ENCODE results near the gene ITPKB.

The ITPKB gene

GRCh38 chr1:226660410-226661182, 78.5 kb downstream of the ITPKB start:
- Histone ChIP-seq H3K4me2 (ENCODE audit: low read length) (peak overlapping the region; percentile 35; the same call in 1 of the 2 replicates), H4K20me1 (ENCODE audit: insufficient read depth, low read length) (no peaks in the 10 kb centered on the region), H3K9me2 (ENCODE audit: low read depth, low read length) (no peaks in the 10 kb centered on the region), H3F3A (ENCODE audit: insufficient read depth, low read length) (peaks cover 6% of the 10 kb centered on the region; the same call in 1 of the 2 replicates), H3K27me3 (ENCODE audit: insufficient read depth, low read length) (no peaks in the 10 kb centered on the region), H2AFZ (ENCODE audit: low read length) (no peak overlapping the region), H3K9ac (ENCODE audit: low read length) (peak overlapping the region; percentile 28; the same call in 1 of the 2 replicates), H3K79me2 (ENCODE audit: insufficient read depth, low read length) (no peaks in the 10 kb centered on the region), H3K9me3 (ENCODE audit: low read length) (no peaks in the 10 kb centered on the region), H3K27ac (ENCODE audit: low read depth, low read length, poor library complexity, severe bottlenecking) (no peak overlapping the region), H3K4me3 (ENCODE audit: low read depth, low read length, poor library complexity, severe bottlenecking) (peak overlapping the region; percentile 5), H3K4me1 (ENCODE audit: insufficient read depth, low read length, severe bottlenecking) (no peaks in the 10 kb centered on the region), H3K36me3 (ENCODE audit: insufficient read depth, low read length) (peaks cover 16% of the 10 kb centered on the region)
- TF ChIP-seq EZH2 (IDR thresholded peaks at IDR 0.05; ENCODE audit: borderline replicate concordance, low read length) (no peak), CTCF (IDR thresholded peaks at IDR 0.05; ENCODE audit: low read length) (no peak)

GRCh38 chr1:226659641-226660040, 79.4 kb downstream of the ITPKB start:
- 0 out of 2 replicates have a peak overlapping the region, but pooled peaks have one; percentile 72 for H3K4me2 ChIP-seq (ENCODE audit: low read length)
- no peaks in the 10 kb centered on the region for H3K79me2 ChIP-seq (ENCODE audit: insufficient read depth, low read length)
- H3F3A ChIP-seq (ENCODE audit: insufficient read depth, low read length) = peaks cover 8% of the 10 kb centered on the region

GRCh38 chr1:226659136-226659535, 79.9 kb downstream of the ITPKB start:
- H2AFZ ChIP-seq (ENCODE audit: low read length) = no peak overlapping the region
- peaks cover 13% of the 10 kb centered on the region for H3F3A ChIP-seq (ENCODE audit: insufficient read depth, low read length)
- H3K9me2 ChIP-seq (ENCODE audit: low read depth, low read length) = no peaks in the 10 kb centered on the region
- H4K20me1 ChIP-seq (ENCODE audit: insufficient read depth, low read length) = no peaks in the 10 kb centered on the region
- TF ChIP-seq CTCF (IDR thresholded peaks at IDR 0.05; ENCODE audit: low read length) (no peak), EZH2 (IDR thresholded peaks at IDR 0.05; ENCODE audit: borderline replicate concordance, low read length) (no peak)
- no peaks in the 10 kb centered on the region for H3K27me3 ChIP-seq (ENCODE audit: insufficient read depth, low read length)
- no peaks in the 10 kb centered on the region for H3K9me3 ChIP-seq (ENCODE audit: low read length)
- H3K36me3 ChIP-seq (ENCODE audit: insufficient read depth, low read length) = 0 out of 2 replicates have a peak, but pooled peaks cover 12% of the 10 kb centered on the region
- H3K4me1 ChIP-seq (ENCODE audit: insufficient read depth, low read length, severe bottlenecking) = no peaks in the 10 kb centered on the region
- no peaks in the 10 kb centered on the region for H3K79me2 ChIP-seq (ENCODE audit: insufficient read depth, low read length)
- peak overlapping the region; percentile 72; the same call in 1 of the 2 replicates for H3K4me2 ChIP-seq (ENCODE audit: low read length)
- no peak overlapping the region for H3K27ac ChIP-seq (ENCODE audit: low read depth, low read length, poor library complexity, severe bottlenecking)
- H3K4me3 ChIP-seq (ENCODE audit: low read depth, low read length, poor library complexity, severe bottlenecking) = no peak overlapping the region
- H3K9ac ChIP-seq (ENCODE audit: low read length) = 0 out of 2 replicates have a peak overlapping the region, but pooled peaks have one; percentile 12

More at GRCh38 chr1:226659641-226660040, 79.4 kb downstream of the ITPKB start:
- no peak overlapping the region for H2AFZ ChIP-seq (ENCODE audit: low read length)
- no peaks in the 10 kb centered on the region for H3K9me3 ChIP-seq (ENCODE audit: low read length)
- H3K9me2 ChIP-seq (ENCODE audit: low read depth, low read length) = no peaks in the 10 kb centered on the region
- TF ChIP-seq CTCF (IDR thresholded peaks at IDR 0.05; ENCODE audit: low read length) = no peak
- TF ChIP-seq EZH2 (IDR thresholded peaks at IDR 0.05; ENCODE audit: borderline replicate concordance, low read length) = no peak
- H3K4me3 ChIP-seq (ENCODE audit: low read depth, low read length, poor library complexity, severe bottlenecking) = no peak overlapping the region
- no peak overlapping the region for H3K9ac ChIP-seq (ENCODE audit: low read length)
- no peak overlapping the region for H3K27ac ChIP-seq (ENCODE audit: low read depth, low read length, poor library complexity, severe bottlenecking)
- peaks cover 12% of the 10 kb centered on the region for H3K36me3 ChIP-seq (ENCODE audit: insufficient read depth, low read length)
- no peaks in the 10 kb centered on the region for H3K4me1 ChIP-seq (ENCODE audit: insufficient read depth, low read length, severe bottlenecking)
- no peaks in the 10 kb centered on the region for H4K20me1 ChIP-seq (ENCODE audit: insufficient read depth, low read length)
- H3K27me3 ChIP-seq (ENCODE audit: insufficient read depth, low read length) = no peaks in the 10 kb centered on the region
